HEK293T (cell line): ENCODE results near the gene UBE2R2.
"Not testable (repeated sequence)": the region's sequence is repeated elsewhere in the genome, so short reads cannot be mapped to it uniquely, and the experiment has no call there.

Experiments
- ARNT ChIP-seq: fragments of 450-650 bp; IDR thresholded peaks from 2 replicates; pipeline ENCODE4 v1.6.1; 2017; ENCODE audit warnings: mild to moderate bottlenecking
- BHLHE40 ChIP-seq: fragments of 450-650 bp; IDR thresholded peaks from 2 replicates; pipeline ENCODE4 v1.6.1; 2016; ENCODE audit warnings: mild to moderate bottlenecking, moderate library complexity, borderline replicate concordance
- FOXK2 ChIP-seq: fragments of 450-650 bp; IDR thresholded peaks from 2 replicates; pipeline ENCODE4 v1.6.1; 2016; ENCODE audit warnings: mild to moderate bottlenecking
- HDGF ChIP-seq: fragments of 450-650 bp; IDR thresholded peaks from 2 replicates; pipeline ENCODE4 v1.6.1; 2017; ENCODE audit warnings: antibody characterized with exemption, borderline replicate concordance
- SP1 ChIP-seq: fragments of 450-650 bp; IDR thresholded peaks from 2 replicates; pipeline ENCODE4 v1.6.1; 2017
- SUZ12 ChIP-seq: fragments of 450-650 bp; IDR thresholded peaks from 2 replicates; pipeline ENCODE4 v1.6.1; 2016; ENCODE audit warnings: mild to moderate bottlenecking
- TARDBP ChIP-seq: fragments of 450-650 bp; IDR thresholded peaks from 2 replicates; pipeline ENCODE4 v1.6.1; 2016

DNA sequence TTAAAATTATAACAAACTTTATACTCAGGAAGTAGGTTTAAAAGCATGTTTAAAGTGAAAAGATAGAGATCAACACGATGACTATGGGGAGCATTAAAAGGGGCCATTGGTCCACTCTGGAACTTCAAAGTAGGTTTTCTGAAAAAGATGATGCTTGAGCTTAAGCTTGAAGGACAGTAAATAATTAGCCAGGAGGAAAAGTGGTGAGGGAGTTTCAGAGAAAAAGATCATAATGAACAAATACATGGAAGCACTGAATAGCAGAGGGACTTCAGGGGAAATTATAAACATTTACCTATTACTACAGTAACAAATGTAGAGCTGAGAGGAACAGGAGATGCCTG lies 8.0 kb upstream of the UBE2R2 start:
- not testable (repeated sequence) for TF ChIP-seq ARNT, HDGF, SUZ12, SP1, FOXK2, BHLHE40, TARDBP
